ENCODE measurements around the gene HAAO.
"Not testable (repeated sequence)": the region's sequence is repeated elsewhere in the genome, so short reads cannot be mapped to it uniquely, and the experiment has no call there.

Gene HAAO

DNA sequence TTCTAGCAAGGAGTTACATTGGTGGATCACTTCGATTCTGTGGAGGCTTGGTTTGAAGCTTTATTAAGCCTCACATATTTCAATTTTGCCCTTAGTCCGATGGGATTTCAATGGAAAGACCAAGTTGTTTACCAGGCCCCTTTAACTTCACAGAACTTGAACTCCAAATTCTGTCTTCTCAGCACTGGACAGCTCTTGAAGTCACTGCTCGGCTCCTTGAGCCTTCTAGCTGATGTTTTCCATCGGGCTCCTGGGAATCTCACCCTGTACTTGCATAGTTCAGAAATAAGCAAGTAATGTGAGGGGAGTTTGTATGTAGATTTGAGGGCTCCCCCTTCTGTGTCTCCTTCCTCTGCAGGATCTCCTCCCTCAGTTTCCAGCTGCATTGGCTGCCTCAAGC, 43.5 kb downstream of the HAAO start:
- TF ChIP-seq POLR2A (IDR thresholded peaks at IDR 0.05; ENCODE audit: low read depth, low read length), result no peak
- no peak for DNase-seq (ENCODE audit: insufficient read length, low spot score)

DNA sequence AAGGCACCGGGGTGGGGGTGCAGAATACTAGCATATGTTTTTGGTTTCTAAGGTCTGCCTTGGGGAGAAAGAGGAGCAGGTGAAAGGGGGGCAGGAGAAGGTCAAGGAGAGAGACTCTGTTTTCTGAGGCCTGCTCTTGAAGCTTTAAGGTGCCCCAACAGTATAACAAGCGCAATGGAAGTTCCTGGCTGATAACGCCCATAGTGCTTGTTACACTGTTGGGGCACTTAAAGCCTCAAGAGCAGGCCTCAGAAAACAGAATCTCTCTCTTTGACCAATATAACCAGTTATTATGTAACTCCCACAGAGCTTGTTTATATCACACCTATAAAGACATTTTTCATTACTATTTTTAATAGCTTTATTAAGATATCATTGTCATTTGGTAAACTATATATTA, 45.0 kb downstream of the HAAO start:
- no peak for FAIRE-seq
- TF ChIP-seq POLR2A (IDR thresholded peaks at IDR 0.05; ENCODE audit: low read depth, low read length), result no peak
- no peak for DNase-seq (ENCODE audit: insufficient read length, low spot score)

More for the DNA sequence above, 43.5 kb downstream of the HAAO start:
- FAIRE-seq, result no peak

DNA sequence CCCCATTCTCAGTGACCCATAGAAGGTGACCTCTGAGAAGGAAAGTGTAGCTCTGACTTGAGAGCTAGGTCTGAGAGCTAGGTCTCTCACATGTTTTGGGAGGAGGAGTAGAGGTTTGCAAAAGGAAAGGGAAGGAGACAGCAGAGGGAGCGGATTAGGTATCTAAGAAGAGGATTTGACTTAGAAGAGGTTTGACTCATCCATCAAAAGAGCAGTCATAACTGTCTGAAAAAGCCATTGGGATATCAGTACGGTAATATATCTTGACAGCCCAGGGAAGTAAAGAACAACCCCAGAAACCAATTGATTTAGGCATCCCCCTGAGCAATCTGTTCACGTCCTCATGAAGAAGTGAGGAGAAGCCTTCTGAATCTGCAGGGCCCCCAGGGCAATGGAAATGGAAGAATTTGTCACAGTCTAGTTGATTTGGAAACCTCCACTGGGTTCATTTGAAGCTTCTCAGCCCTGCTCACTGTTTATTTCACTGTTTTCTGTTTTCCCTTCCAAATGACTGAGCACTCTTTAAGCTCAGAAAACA, 47.8 kb downstream of the HAAO start:
- no peak for TF ChIP-seq POLR2A (IDR thresholded peaks at IDR 0.05; ENCODE audit: low read depth, low read length)
- no peak for DNase-seq (ENCODE audit: insufficient read length, low spot score)
- FAIRE-seq, result no peak

DNA sequence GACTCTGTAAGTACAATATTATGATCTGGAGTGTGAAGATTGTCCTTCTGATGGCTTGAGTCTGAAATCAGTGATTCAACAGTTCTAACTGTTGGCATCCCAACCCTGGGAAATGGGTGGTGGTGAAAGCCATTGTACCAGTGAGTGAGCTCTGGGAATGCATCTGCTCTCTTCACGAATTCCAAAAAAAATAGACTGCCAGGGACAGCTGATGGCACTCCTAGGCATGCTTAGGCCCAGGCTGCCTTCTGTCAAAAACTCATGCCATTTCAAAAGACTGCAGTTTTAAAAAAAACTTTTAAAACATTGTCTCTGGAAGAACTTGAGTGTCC, 48.8 kb downstream of the HAAO start:
- DNase-seq (ENCODE audit: insufficient read length, low spot score) (no peak), FAIRE-seq (no peak)
- no peak for TF ChIP-seq POLR2A (IDR thresholded peaks at IDR 0.05; ENCODE audit: low read depth, low read length)

DNA sequence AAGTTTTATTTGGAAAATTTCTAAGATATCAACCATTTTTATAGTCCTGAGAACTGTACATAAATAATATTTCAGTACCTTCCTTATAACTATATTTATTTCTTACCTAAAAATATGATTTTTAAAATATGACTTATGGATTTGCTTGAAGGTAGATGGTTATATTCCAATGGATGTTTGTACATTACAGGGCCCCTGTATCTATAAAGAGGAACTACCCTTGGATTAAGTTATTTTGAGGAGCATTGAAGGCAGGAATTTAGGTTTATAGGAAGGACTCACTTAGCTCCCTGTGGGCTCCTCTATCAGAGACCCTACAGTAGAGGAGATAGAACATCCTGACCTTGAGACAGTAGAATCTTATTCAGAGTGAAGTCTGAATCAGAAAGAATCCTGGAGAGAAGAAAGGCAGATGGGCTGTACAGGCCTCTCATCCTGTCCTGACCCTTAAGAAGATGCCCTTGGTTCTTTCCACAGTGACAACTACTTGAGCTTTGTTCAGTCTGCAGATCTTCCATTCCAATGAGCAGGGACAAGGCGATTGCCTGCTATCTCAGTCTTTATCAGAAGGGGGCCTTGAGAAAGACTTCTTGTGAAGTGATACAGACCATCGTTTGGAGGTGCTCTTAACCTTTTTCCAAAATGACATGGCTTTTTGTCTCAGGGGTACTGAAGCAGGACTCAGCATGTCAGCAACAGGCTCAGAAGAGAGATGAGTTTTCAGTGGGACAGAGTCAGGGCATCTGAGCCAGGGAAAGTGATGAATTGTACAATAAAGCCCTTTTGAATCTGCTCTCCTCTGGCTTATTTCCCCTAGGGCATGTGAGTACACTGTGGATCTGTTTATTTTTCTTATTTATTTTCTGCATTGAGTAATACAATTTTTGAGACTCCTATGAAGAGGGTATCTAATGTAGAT, 49.4 kb downstream of the HAAO start:
- FAIRE-seq, result no peak
- no peak for DNase-seq (ENCODE audit: insufficient read length, low spot score)
- TF ChIP-seq POLR2A (IDR thresholded peaks at IDR 0.05; ENCODE audit: low read depth, low read length), result no peak

DNA sequence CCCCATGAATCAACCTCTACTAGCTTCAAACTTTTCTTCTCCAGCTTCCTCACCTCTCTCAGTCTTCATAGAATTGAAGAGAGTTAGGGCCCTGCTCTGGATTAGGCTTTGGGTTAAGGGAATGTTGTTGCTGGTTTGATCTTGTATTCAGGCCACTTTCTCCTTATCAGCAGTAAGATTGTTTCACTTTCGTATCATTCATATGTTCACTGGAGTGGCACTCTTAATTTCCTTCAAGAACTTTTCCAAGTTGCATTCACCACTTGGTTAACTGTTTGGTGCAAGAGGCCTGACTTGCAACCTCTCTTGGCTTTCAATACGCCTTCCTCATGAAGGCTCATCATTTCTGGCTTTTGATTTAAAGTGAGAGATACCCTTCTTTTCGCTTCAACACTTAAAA, 51.2 kb downstream of the HAAO start:
- no peak for FAIRE-seq
- no peak for TF ChIP-seq POLR2A (IDR thresholded peaks at IDR 0.05; ENCODE audit: low read depth, low read length)

DNA sequence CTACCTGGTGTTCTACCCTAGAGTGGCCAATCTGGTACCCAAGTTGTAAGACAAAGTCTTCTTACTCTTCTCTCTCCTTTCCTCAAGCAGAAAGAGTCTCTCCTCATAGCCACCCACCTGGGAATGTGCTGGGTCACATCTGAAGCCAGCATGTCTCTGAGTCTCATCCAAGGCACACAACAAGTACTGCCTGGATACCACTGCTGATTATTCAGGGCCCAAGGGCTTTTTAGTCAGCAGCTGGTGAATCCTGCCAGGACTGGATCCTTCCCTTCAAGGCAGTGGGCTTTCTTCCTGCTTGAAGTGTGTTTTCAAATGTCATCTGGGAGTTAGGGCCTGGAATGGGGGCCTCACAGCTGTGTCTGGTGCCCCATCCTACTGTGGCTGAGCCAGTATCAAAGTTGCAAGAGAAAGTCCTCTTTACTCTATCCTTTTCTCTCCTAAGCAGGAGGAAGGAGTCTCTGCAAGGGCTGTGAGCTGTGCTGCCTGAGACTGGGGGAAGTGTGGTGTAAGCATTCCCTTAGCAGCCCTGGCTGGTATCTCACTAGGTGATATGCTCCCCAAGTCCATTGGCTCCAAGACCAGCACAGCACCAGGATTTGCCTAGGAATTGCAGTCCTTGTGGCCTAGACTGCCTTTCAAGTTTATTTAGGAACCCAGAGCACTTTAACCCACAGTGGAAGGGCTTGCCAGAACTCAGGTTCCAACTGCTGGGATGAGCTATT, 55.6 kb downstream of the HAAO start:
- FAIRE-seq, result no peak
- no peak for TF ChIP-seq POLR2A (IDR thresholded peaks at IDR 0.05; ENCODE audit: low read depth, low read length)
- no peak for DNase-seq (ENCODE audit: insufficient read length, low spot score)

More for the DNA sequence above, 51.2 kb downstream of the HAAO start:
- DNase-seq (ENCODE audit: insufficient read length, low spot score), result no peak

DNA sequence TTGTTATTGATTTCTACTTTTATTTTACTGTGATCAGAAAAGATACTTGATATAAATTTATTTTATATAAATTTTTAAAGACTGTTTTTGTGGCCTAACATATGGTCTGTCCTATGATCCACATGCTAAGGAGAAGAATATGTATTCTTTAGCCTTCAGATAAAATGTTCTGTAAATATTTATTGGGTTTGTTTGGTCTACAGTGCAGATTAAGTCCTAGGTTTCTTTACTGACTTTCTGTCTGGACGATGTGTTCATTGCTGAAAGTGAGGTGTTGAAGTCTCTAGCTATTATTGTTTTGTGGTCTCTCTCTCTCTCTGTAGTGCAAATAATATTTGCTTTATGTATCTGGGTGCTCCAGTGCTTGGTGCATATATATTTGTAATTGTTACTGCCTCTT, 58.5 kb downstream of the HAAO start:
- FAIRE-seq (no peak), DNase-seq (ENCODE audit: insufficient read length, low spot score) (no peak)
- TF ChIP-seq POLR2A (IDR thresholded peaks at IDR 0.05; ENCODE audit: low read depth, low read length), result no peak

DNA sequence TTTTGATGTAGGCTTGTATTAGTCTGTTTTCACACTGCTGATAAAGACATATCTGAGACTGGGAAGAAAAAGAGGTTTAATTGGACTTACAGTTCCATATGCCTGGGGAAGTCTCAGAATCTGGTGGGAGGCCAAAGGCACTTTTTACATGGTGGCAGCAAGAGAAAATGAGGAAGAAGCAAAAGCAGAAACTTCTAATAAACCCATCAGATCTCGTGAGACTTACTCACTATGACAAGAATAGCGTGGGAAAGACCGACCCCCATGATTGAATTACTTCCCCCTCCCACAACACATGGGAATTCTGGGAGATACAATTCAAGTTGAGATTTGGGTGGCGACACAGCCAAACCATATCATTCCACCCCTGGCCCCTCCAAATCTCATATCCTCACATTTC, 61.1 kb downstream of the HAAO start:
- DNase-seq (ENCODE audit: insufficient read length, low spot score); FAIRE-seq: not testable (repeated sequence)

DNA sequence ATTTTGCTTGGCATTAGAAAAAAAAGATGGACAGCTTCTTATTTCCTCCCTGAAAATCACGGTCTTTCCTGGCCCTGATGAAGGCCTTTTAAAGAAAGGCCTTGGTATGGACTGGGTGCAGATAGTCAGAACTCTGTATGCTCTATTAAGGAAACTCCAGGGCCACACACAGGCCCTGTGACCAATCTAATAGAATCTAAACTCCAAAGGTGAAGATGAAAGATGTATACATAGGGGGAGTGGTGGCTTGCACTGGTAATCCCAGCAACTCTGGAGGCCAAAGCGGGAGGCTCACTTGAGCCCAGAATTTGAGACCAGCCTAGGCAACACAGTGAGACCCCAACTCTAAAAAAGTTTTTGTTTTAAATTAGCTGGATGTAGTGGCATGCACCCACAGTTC, 65.7 kb downstream of the HAAO start:
- no peak for FAIRE-seq
- TF ChIP-seq POLR2A (IDR thresholded peaks at IDR 0.05; ENCODE audit: low read depth, low read length), result no peak
- DNase-seq (ENCODE audit: insufficient read length, low spot score), result no peak

DNA sequence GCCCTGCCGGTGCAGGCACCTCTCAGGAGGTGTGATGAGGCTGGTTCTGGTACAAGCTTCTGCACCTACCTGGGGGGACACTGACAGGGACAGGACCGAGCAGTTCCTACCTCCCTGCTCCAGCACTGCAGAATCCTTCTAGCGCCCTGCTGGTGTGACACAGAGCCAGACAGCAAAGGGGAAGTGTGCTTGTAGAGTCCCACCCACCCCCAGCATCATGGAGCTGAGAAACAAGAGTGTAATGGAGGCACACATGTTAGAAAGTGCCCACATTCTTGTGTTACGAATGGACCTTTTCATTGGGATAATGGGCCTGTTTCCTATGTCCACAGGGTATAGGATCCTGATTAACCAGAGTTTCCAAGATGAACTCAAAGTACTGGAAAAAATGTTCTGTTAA, 66.7 kb downstream of the HAAO start:
- no peak for TF ChIP-seq POLR2A (IDR thresholded peaks at IDR 0.05; ENCODE audit: low read depth, low read length)
- FAIRE-seq (no peak), DNase-seq (ENCODE audit: insufficient read length, low spot score) (no peak)

DNA sequence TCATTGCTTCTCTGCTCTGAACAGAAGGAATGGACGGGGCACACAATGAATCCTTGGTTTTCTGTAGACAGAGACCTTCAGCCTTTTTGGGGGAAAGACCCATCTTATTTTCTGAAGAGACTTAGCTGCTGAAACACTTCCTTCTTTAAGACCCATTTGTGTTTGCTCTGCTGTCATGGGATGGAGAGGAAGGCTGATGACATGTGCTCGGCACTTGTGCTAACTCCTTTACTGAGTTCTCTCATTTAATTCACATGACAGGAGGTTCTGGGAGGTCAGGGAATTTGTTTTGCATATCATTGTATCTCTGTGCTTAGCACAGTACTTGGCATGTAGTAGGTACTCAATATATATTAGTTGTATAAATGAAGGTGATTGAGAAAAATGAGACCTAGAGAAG, 67.5 kb downstream of the HAAO start:
- no peak for TF ChIP-seq POLR2A (IDR thresholded peaks at IDR 0.05; ENCODE audit: low read depth, low read length)
- DNase-seq (ENCODE audit: insufficient read length, low spot score) (no peak), FAIRE-seq (no peak)

DNA sequence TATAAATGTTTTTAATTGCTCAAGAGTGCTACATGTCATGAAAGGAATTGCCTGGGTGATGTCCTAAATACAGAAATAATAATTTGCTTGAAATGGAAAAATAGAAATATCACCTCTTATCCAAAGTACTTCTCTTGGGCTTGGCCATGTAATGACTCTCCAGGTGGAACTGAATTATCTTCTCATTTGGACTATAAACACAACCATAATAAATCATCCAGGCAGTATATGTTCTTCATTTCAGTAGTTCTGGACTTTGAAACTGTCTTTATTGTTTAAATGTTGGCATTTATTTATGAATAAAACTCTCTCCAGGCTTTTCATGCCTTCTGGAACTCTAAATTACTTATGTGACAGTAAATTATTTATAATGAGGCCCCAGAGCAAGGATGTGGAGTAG, 68.9 kb downstream of the HAAO start:
- no peak for DNase-seq (ENCODE audit: insufficient read length, low spot score)
- no peak for FAIRE-seq
- TF ChIP-seq POLR2A (IDR thresholded peaks at IDR 0.05; ENCODE audit: low read depth, low read length), result no peak

DNA sequence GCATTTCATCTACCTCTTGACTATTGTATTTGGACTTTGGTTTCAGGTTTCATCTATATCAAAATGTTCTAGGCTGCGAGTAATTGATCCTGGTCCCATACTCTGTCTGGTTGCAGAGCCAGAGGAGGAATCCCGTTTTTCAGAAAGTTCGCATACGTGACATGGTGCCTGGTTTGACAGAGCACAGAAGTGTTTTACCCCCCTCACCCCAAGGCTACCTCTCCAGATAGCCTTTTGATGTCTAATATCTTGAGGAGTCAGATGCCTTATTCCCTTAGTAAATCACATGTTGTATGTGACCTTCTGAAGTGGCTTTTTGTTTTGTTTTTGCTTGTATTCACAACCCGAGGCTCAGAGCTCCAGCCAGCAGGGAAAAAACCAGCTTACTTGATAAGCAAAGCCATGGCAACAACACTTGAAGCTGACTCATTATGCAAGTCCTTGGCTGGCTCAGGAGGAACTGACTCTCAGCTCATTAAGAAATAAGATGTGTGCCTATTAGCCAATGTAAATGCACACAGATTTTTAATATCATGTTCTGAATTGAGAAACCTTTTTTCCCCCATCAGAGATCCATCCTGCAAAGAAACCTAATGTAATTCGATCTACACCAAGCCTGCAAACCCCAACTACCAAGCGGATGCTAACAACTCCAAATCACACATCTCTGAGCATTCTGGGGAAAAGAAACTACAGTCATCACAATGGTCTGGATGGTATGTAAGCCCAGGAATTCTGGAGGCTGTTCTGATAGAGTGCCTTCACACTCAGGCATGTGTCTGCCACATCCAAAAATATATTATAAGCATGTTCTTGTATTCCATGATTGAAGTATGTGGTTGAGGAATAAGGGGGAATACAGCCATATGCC, 69.8 kb downstream of the HAAO start:
- DNase-seq (ENCODE audit: insufficient read length, low spot score), result peak; percentile 9
- peak; percentile 50 for FAIRE-seq
- no peak for TF ChIP-seq POLR2A (IDR thresholded peaks at IDR 0.05; ENCODE audit: low read depth, low read length)

Measured in H54 (cell line).